ENCODE results near the gene EIF4G2.

DNA sequence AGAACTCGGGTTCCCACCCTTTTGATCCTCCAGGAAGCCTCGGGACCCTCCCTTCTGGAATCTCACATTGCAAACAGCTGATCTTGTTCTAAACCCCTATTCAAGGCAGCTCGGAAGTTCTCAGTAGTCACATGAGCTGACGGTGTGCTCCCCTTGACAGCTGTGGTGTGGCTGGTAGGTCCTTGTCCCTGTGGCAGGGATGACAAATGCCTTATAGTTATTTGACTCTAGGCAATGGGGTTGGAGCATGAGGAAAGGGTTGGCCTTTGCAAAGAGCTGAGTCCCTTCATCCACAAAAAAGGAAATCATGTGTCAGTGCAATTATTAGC is 23.6 kb downstream of the EIF4G2 start:
- TF ChIP-seq EZH2 (IDR thresholded peaks at IDR 0.05) (no peak), POLR2AphosphoS5 (IDR thresholded peaks at IDR 0.05; ENCODE audit: borderline replicate concordance, low read depth, low read length) (no peak)

Data from SK-N-MC (cell line).